Endothelial cell of umbilical vein (primary cell): ENCODE results near the gene TAGLN2.

ENCODE experiments used
- EZH2 ChIP-seq: IDR thresholded peaks from 2 replicates; pipeline ENCODE4 v1.6.1; 2012; ENCODE audit warnings: borderline replicate concordance, low read depth, mild to moderate bottlenecking, moderate library complexity, low read length, inconsistent platforms; ENCODE audit not compliant: severe bottlenecking
- FOS ChIP-seq: IDR thresholded peaks from 2 replicates; pipeline ENCODE4 v1.6.1; 2011; ENCODE audit warnings: mild to moderate bottlenecking, low read length, moderate library complexity, borderline replicate concordance; ENCODE audit not compliant: insufficient read depth
- GATA2 ChIP-seq: IDR thresholded peaks from 2 replicates; pipeline ENCODE4 v1.7.0; 2011; ENCODE audit warnings: low read depth, mild to moderate bottlenecking, moderate library complexity, mixed read lengths, low read length; ENCODE audit not compliant: insufficient read length, insufficient read depth
- JUN ChIP-seq: IDR thresholded peaks from 2 replicates; pipeline ENCODE4 v1.6.1; 2011; ENCODE audit warnings: borderline replicate concordance, low read depth; ENCODE audit not compliant: insufficient read length, insufficient read depth
- MAX ChIP-seq: IDR thresholded peaks from 2 replicates; pipeline ENCODE4 v1.6.1; 2011; ENCODE audit not compliant: insufficient read depth, insufficient read length
- MYC ChIP-seq: IDR thresholded peaks from one replicate; pipeline ENCODE4 v1.6.1; 2011; ENCODE audit warnings: mild to moderate bottlenecking, low read depth, low read length
- POLR2A ChIP-seq: IDR thresholded peaks from 2 replicates; pipeline ENCODE4 v1.6.1; 2012; ENCODE audit warnings: low read depth, mild to moderate bottlenecking, control low read depth, low read length
- POLR2AphosphoS5 ChIP-seq: IDR thresholded peaks from 2 replicates; pipeline ENCODE4 v1.6.1; 2012; ENCODE audit warnings: low read depth, mild to moderate bottlenecking, control low read depth, low read length, moderate library complexity; ENCODE audit not compliant: insufficient read depth
- TF ChIP-seq, protein P1 (sequence below), 2 donors: IDR thresholded peaks; 1 replicate in 1 of 2; 2 replicates in 1 of 2; pipeline ENCODE4 v1.5.1; 2011; ENCODE audit warnings: low read length in 2 of 2, mild to moderate bottlenecking in 2 of 2, moderate library complexity in 2 of 2, control low read depth in 1 of 2, inconsistent platforms in 1 of 2, low read depth in 1 of 2; ENCODE audit not compliant: insufficient read depth in 1 of 2; ENCODE audit errors: extremely low read depth in 1 of 2

- no peak for TF ChIP-seq POLR2A
- TF ChIP-seq, protein P1, sequence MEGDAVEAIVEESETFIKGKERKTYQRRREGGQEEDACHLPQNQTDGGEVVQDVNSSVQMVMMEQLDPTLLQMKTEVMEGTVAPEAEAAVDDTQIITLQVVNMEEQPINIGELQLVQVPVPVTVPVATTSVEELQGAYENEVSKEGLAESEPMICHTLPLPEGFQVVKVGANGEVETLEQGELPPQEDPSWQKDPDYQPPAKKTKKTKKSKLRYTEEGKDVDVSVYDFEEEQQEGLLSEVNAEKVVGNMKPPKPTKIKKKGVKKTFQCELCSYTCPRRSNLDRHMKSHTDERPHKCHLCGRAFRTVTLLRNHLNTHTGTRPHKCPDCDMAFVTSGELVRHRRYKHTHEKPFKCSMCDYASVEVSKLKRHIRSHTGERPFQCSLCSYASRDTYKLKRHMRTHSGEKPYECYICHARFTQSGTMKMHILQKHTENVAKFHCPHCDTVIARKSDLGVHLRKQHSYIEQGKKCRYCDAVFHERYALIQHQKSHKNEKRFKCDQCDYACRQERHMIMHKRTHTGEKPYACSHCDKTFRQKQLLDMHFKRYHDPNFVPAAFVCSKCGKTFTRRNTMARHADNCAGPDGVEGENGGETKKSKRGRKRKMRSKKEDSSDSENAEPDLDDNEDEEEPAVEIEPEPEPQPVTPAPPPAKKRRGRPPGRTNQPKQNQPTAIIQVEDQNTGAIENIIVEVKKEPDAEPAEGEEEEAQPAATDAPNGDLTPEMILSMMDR (IDR thresholded peaks at IDR 0.05; ENCODE audit: extremely low read depth in 1 of 2, insufficient read depth in 1 of 2, low read depth in 1 of 2, low read length in 2 of 2) = no peak
- TF ChIP-seq POLR2AphosphoS5 = no peak
- TF ChIP-seq EZH2 = no peak
- no peak for TF ChIP-seq MYC
- no peak for TF ChIP-seq MAX
- no peak for TF ChIP-seq GATA2
- no peak for TF ChIP-seq FOS
- no peak for TF ChIP-seq JUN
Observed at GRCh38 chr1:159919236-159919865, 6.0 kb downstream of the TAGLN2 start.
